Measurements from ENCODE around the gene LYPLA2. TPM values are rescaled to one million over a fixed set of nuclear protein-coding genes. Genes with fewer than 3 reads are reported as not detected.
"Not testable (repeated sequence)": the region's sequence is repeated elsewhere in the genome, so short reads cannot be mapped to it uniquely, and the experiment has no call there.

LYPLA2 gene
- total RNA-seq, 1 donor from 2014 or later: 21.9 TPM

GRCh38 chr1:23800400-23801337 lies 9.7 kb downstream of the LYPLA2 start, which contains the start of gene GALE:
Gene GALE (minus strand): TSS chr1:23800754. CDS start chr1:23799007, 1,747 bp downstream.
- H3K9ac ChIP-seq (ENCODE audit: low read depth in 1 of 3, low read length in 3 of 3): peak within 1 kb of the TSS; percentile 85 to 87 (median 86)
- peak within 1 kb of the TSS; percentile 88 for H3K27ac ChIP-seq (ENCODE audit: low read depth, low read length)
- peak within 1 kb of the TSS; percentile 85 to 90 (median 87) for H3K4me3 ChIP-seq (ENCODE audit: low read length in 3 of 3)
- H3K9me3 ChIP-seq (ENCODE audit: control insufficient read depth in 3 of 3, low read length in 3 of 3): no peaks in the 10 kb centered on the region
- H3K36me3 ChIP-seq (ENCODE audit: control insufficient read depth in 3 of 3, insufficient read depth in 3 of 3, low read length in 3 of 3): peaks cover 19 to 34% (median 34%) of the 10 kb centered on the region in 3 donors
- H3K4me1 ChIP-seq (ENCODE audit: control insufficient read depth in 3 of 3, insufficient read depth in 3 of 3, low read length in 3 of 3): peaks cover 19 to 37% (median 25%) of the 10 kb centered on the region in 3 donors
- H3K27me3 ChIP-seq (ENCODE audit: control insufficient read depth in 3 of 3, insufficient read depth in 3 of 3, low read length in 3 of 3): no peaks in the 10 kb centered on the region

- Histone ChIP-seq H3K36me3 (ENCODE audit: control insufficient read depth in 3 of 3, insufficient read depth in 3 of 3, low read length in 3 of 3) (peaks cover 17 to 33% (median 33%) of the 10 kb centered on the region in 3 donors), H3K9ac (ENCODE audit: low read depth in 1 of 3, low read length in 3 of 3) (peak overlapping the region; percentile 79 to 87 (median 86)), H3K27ac (ENCODE audit: low read depth, low read length) (peak overlapping the region; percentile 88)
Measured at GRCh38 chr1:23801338-23801748, 10.4 kb downstream of the LYPLA2 start.

GRCh38 chr1:23801876-23802275 lies 10.9 kb downstream of the LYPLA2 start:
- no peak overlapping the region for H3K4me3 ChIP-seq (ENCODE audit: low read length in 3 of 3)
- H3K9ac ChIP-seq (ENCODE audit: low read depth in 1 of 3, low read length in 3 of 3): peak overlapping the region in 2 of 3 donors; percentile 79 to 86
- H3K9me3 ChIP-seq (ENCODE audit: control insufficient read depth in 3 of 3, low read length in 3 of 3): no peaks in the 10 kb centered on the region
- H3K27ac ChIP-seq (ENCODE audit: low read depth, low read length): no peak overlapping the region
- H3K27me3 ChIP-seq (ENCODE audit: control insufficient read depth in 3 of 3, insufficient read depth in 3 of 3, low read length in 3 of 3): no peaks in the 10 kb centered on the region
- peaks cover 20 to 34% (median 31%) of the 10 kb centered on the region in 3 donors for H3K36me3 ChIP-seq (ENCODE audit: control insufficient read depth in 3 of 3, insufficient read depth in 3 of 3, low read length in 3 of 3)
- peaks cover 19 to 37% (median 25%) of the 10 kb centered on the region in 3 donors for H3K4me1 ChIP-seq (ENCODE audit: control insufficient read depth in 3 of 3, insufficient read depth in 3 of 3, low read length in 3 of 3)

More at GRCh38 chr1:23801338-23801748, 10.4 kb downstream of the LYPLA2 start:
- Histone ChIP-seq H3K27me3 (ENCODE audit: control insufficient read depth in 3 of 3, insufficient read depth in 3 of 3, low read length in 3 of 3) (no peaks in the 10 kb centered on the region), H3K4me1 (ENCODE audit: control insufficient read depth in 3 of 3, insufficient read depth in 3 of 3, low read length in 3 of 3) (peaks cover 19 to 37% (median 25%) of the 10 kb centered on the region in 3 donors), H3K9me3 (ENCODE audit: control insufficient read depth in 3 of 3, low read length in 3 of 3) (no peaks in the 10 kb centered on the region), H3K4me3 (ENCODE audit: low read length in 3 of 3) (peak overlapping the region; percentile 83 to 87 (median 85))

- peaks cover 19 to 35% (median 28%) of the 10 kb centered on the region in 3 donors for H3K4me1 ChIP-seq (ENCODE audit: control insufficient read depth in 3 of 3, insufficient read depth in 3 of 3, low read length in 3 of 3)
- H3K9ac ChIP-seq (ENCODE audit: low read depth in 1 of 3, low read length in 3 of 3); H3K27ac ChIP-seq (ENCODE audit: low read depth, low read length); H3K27me3 ChIP-seq (ENCODE audit: control insufficient read depth in 3 of 3, insufficient read depth in 3 of 3, low read length in 3 of 3); H3K9me3 ChIP-seq (ENCODE audit: control insufficient read depth in 3 of 3, low read length in 3 of 3); H3K4me3 ChIP-seq (ENCODE audit: low read length in 3 of 3): not testable (repeated sequence)
- peaks cover 27 to 37% (median 35%) of the 10 kb centered on the region in 3 donors for H3K36me3 ChIP-seq (ENCODE audit: control insufficient read depth in 3 of 3, insufficient read depth in 3 of 3, low read length in 3 of 3)
Measured at GRCh38 chr1:23802809-23803342, 11.9 kb downstream of the LYPLA2 start.

GRCh38 chr1:23803674-23804073 lies 12.7 kb downstream of the LYPLA2 start:
- H3K27me3 ChIP-seq (ENCODE audit: control insufficient read depth in 3 of 3, insufficient read depth in 3 of 3, low read length in 3 of 3): no peaks in the 10 kb centered on the region
- H3K4me1 ChIP-seq (ENCODE audit: control insufficient read depth in 3 of 3, insufficient read depth in 3 of 3, low read length in 3 of 3): peaks cover 19 to 27% (median 24%) of the 10 kb centered on the region in 3 donors
- no peak overlapping the region for H3K4me3 ChIP-seq (ENCODE audit: low read length in 3 of 3)
- H3K9ac ChIP-seq (ENCODE audit: low read depth in 1 of 3, low read length in 3 of 3): no peak overlapping the region
- H3K27ac ChIP-seq (ENCODE audit: low read depth, low read length): no peak overlapping the region
- H3K36me3 ChIP-seq (ENCODE audit: control insufficient read depth in 3 of 3, insufficient read depth in 3 of 3, low read length in 3 of 3): peaks cover 32 to 42% (median 39%) of the 10 kb centered on the region in 3 donors
- no peaks in the 10 kb centered on the region for H3K9me3 ChIP-seq (ENCODE audit: control insufficient read depth in 3 of 3, low read length in 3 of 3)

- H3K36me3 ChIP-seq (ENCODE audit: control insufficient read depth in 3 of 3, insufficient read depth in 3 of 3, low read length in 3 of 3): peaks cover 32 to 42% (median 39%) of the 10 kb centered on the region in 3 donors
- H3K4me3 ChIP-seq (ENCODE audit: low read length in 3 of 3): no peak overlapping the region
- peak overlapping the region in 1 of 3 donors; percentile 16 for H3K9ac ChIP-seq (ENCODE audit: low read depth in 1 of 3, low read length in 3 of 3)
- no peaks in the 10 kb centered on the region for H3K9me3 ChIP-seq (ENCODE audit: control insufficient read depth in 3 of 3, low read length in 3 of 3)
- H3K27ac ChIP-seq (ENCODE audit: low read depth, low read length): no peak overlapping the region
- H3K4me1 ChIP-seq (ENCODE audit: control insufficient read depth in 3 of 3, insufficient read depth in 3 of 3, low read length in 3 of 3): peaks cover 14 to 20% (median 18%) of the 10 kb centered on the region in 3 donors
- H3K27me3 ChIP-seq (ENCODE audit: control insufficient read depth in 3 of 3, insufficient read depth in 3 of 3, low read length in 3 of 3): no peaks in the 10 kb centered on the region
Measured at GRCh38 chr1:23804183-23804835, 13.4 kb downstream of the LYPLA2 start.

GRCh38 chr1:23805025-23805424 lies 14.1 kb downstream of the LYPLA2 start:
- Histone ChIP-seq H3K4me3 (ENCODE audit: low read length in 3 of 3) (no peak overlapping the region), H3K9me3 (ENCODE audit: control insufficient read depth in 3 of 3, low read length in 3 of 3) (no peaks in the 10 kb centered on the region), H3K36me3 (ENCODE audit: control insufficient read depth in 3 of 3, insufficient read depth in 3 of 3, low read length in 3 of 3) (peaks cover 32 to 42% (median 39%) of the 10 kb centered on the region in 3 donors), H3K9ac (ENCODE audit: low read depth in 1 of 3, low read length in 3 of 3) (no peak overlapping the region), H3K27me3 (ENCODE audit: control insufficient read depth in 3 of 3, insufficient read depth in 3 of 3, low read length in 3 of 3) (no peaks in the 10 kb centered on the region), H3K4me1 (ENCODE audit: control insufficient read depth in 3 of 3, insufficient read depth in 3 of 3, low read length in 3 of 3) (peaks cover 11 to 18% (median 16%) of the 10 kb centered on the region in 3 donors), H3K27ac (ENCODE audit: low read depth, low read length) (no peak overlapping the region)

GRCh38 chr1:23806280-23806679 lies 15.3 kb downstream of the LYPLA2 start:
- H3K4me3 ChIP-seq (ENCODE audit: low read length in 3 of 3): no peak overlapping the region
- no peaks in the 10 kb centered on the region for H3K27me3 ChIP-seq (ENCODE audit: control insufficient read depth in 3 of 3, insufficient read depth in 3 of 3, low read length in 3 of 3)
- H3K9me3 ChIP-seq (ENCODE audit: control insufficient read depth in 3 of 3, low read length in 3 of 3): no peaks in the 10 kb centered on the region
- peaks cover 39 to 44% (median 43%) of the 10 kb centered on the region in 3 donors for H3K36me3 ChIP-seq (ENCODE audit: control insufficient read depth in 3 of 3, insufficient read depth in 3 of 3, low read length in 3 of 3)
- H3K9ac ChIP-seq (ENCODE audit: low read depth in 1 of 3, low read length in 3 of 3): no peak overlapping the region
- H3K4me1 ChIP-seq (ENCODE audit: control insufficient read depth in 3 of 3, insufficient read depth in 3 of 3, low read length in 3 of 3): peaks cover 14 to 26% (median 23%) of the 10 kb centered on the region in 3 donors
- H3K27ac ChIP-seq (ENCODE audit: low read depth, low read length): no peak overlapping the region

- Histone ChIP-seq H3K36me3 (ENCODE audit: control insufficient read depth in 3 of 3, insufficient read depth in 3 of 3, low read length in 3 of 3) (peaks cover 45 to 54% (median 51%) of the 10 kb centered on the region in 3 donors), H3K4me1 (ENCODE audit: control insufficient read depth in 3 of 3, insufficient read depth in 3 of 3, low read length in 3 of 3) (peaks cover 10 to 19% (median 18%) of the 10 kb centered on the region in 3 donors), H3K4me3 (ENCODE audit: low read length in 3 of 3) (no peak overlapping the region), H3K27me3 (ENCODE audit: control insufficient read depth in 3 of 3, insufficient read depth in 3 of 3, low read length in 3 of 3) (no peaks in the 10 kb centered on the region), H3K27ac (ENCODE audit: low read depth, low read length) (no peak overlapping the region), H3K9ac (ENCODE audit: low read depth in 1 of 3, low read length in 3 of 3) (no peak overlapping the region), H3K9me3 (ENCODE audit: control insufficient read depth in 3 of 3, low read length in 3 of 3) (no peaks in the 10 kb centered on the region)
Measured at GRCh38 chr1:23807453-23807852, 16.5 kb downstream of the LYPLA2 start.
